SU-DHL-6 (cell line): ENCODE results near the gene CNRIP1.

Source experiments
- H2AFZ ChIP-seq: fragments of 200-600 bp; sonication (generic); 2 replicates; pipeline ENCODE4 v1.6.1; 2014; ENCODE audit warnings: low read depth, mild to moderate bottlenecking, moderate library complexity, mixed read lengths, antibody characterized with exemption, low read length; ENCODE audit not compliant: severe bottlenecking
- H3F3A ChIP-seq: fragments of 200-600 bp; shearing (Covaris generic); 2 replicates; pipeline ENCODE4 v1.6.0; 2016; ENCODE audit warnings: antibody characterized with exemption, mild to moderate bottlenecking; ENCODE audit not compliant: insufficient read depth
- H3K27ac ChIP-seq: fragments of 200-600 bp; sonication (generic); 2 replicates; pipeline ENCODE4 v1.5.1; 2016; ENCODE audit warnings: low read depth, mild to moderate bottlenecking, low read length, moderate library complexity, mixed read lengths
- H3K27me3 ChIP-seq: fragments of 200-600 bp; sonication (generic), shearing (Covaris generic); 2 replicates; pipeline ENCODE4 v1.6.0; 2014; ENCODE audit warnings: mild to moderate bottlenecking, low read length
- H3K36me3 ChIP-seq: fragments of 200-600 bp; sonication (generic); 2 replicates; pipeline ENCODE4 v1.6.1; 2014; ENCODE audit warnings: mild to moderate bottlenecking, low read length, mixed read lengths
- H3K4me2 ChIP-seq: fragments of 300-600, 200-600 bp; shearing (Covaris generic), sonication (generic); 2 replicates; pipeline ENCODE4 v1.6.0; 2014; ENCODE audit warnings: low read length, low read depth, mild to moderate bottlenecking; ENCODE audit not compliant: poor library complexity, severe bottlenecking
- H3K4me3 ChIP-seq: fragments of 200-600 bp; sonication (generic); 2 replicates; pipeline ENCODE4 v1.5.1; 2014; ENCODE audit warnings: antibody characterized with exemption, low read length, mild to moderate bottlenecking, mixed read lengths; ENCODE audit not compliant: insufficient read depth, poor library complexity, severe bottlenecking
- H3K79me2 ChIP-seq: fragments of 200-600 bp; sonication (generic); 2 replicates; pipeline ENCODE4 v1.6.1; 2014; ENCODE audit warnings: mild to moderate bottlenecking, low read length, moderate library complexity; ENCODE audit not compliant: insufficient read depth
- H3K9ac ChIP-seq: fragments of 200-600 bp; sonication (generic); 2 replicates; pipeline ENCODE4 v1.7.0; 2014; ENCODE audit warnings: mild to moderate bottlenecking, low read length
- H3K9me2 ChIP-seq: fragments of 200-600 bp; sonication (generic); replicated peaks from 2 replicates; pipeline ENCODE4 v1.6.1; 2014; ENCODE audit warnings: low read length; ENCODE audit not compliant: insufficient read depth
- H3K9me3 ChIP-seq: fragments of 200-600 bp; sonication (generic); 2 replicates; pipeline ENCODE4 v1.6.1; 2014; ENCODE audit warnings: low read length, mixed read lengths; ENCODE audit not compliant: insufficient read depth
- H4K20me1 ChIP-seq: fragments of 200-600 bp; sonication (generic); 2 replicates; pipeline ENCODE4 v1.6.1; 2014; ENCODE audit warnings: low read depth, mild to moderate bottlenecking, antibody characterized with exemption, low read length, moderate library complexity, mixed read lengths
- EZH2phosphoT487 ChIP-seq: fragments of 200-600 bp; sonication (generic), shearing (Covaris generic); conservative IDR thresholded peaks from 2 replicates; pipeline ENCODE4 v1.6.1; 2018; ENCODE audit warnings: mild to moderate bottlenecking, antibody characterized with exemption, low read length, moderate library complexity, mixed read lengths
- TF ChIP-seq, protein P1 (sequence below): fragments of 200-600 bp; sonication (generic); IDR thresholded peaks from one replicate; pipeline ENCODE4 v1.5.1; 2017; ENCODE audit warnings: antibody characterized with exemption, mild to moderate bottlenecking, low read length, moderate library complexity; ENCODE audit not compliant: insufficient read depth, poor library complexity, severe bottlenecking

Gene CNRIP1

DNA sequence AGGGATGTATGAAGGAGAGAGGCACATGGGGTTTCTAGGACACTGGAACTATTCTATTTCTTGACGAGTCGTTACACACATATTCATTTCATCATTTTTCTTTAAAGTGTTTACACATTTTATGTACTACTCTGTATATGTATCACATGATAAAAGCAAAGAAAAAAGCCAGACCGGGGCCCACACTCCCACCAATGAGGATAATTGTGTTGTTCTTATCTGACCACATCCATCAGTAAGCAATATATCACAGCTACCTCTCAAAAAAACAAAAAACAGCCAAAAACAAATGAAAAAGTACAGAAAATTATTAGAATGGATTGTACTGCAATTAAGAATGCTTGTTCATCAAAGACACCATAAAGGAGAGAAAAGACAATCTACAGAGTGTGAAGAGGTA lies 14.2 kb upstream of the CNRIP1 start:
- Histone ChIP-seq H3K9me2 (no peaks in the 10 kb centered on the region), H3K9ac (no peak overlapping the region)
- TF ChIP-seq, protein P1, sequence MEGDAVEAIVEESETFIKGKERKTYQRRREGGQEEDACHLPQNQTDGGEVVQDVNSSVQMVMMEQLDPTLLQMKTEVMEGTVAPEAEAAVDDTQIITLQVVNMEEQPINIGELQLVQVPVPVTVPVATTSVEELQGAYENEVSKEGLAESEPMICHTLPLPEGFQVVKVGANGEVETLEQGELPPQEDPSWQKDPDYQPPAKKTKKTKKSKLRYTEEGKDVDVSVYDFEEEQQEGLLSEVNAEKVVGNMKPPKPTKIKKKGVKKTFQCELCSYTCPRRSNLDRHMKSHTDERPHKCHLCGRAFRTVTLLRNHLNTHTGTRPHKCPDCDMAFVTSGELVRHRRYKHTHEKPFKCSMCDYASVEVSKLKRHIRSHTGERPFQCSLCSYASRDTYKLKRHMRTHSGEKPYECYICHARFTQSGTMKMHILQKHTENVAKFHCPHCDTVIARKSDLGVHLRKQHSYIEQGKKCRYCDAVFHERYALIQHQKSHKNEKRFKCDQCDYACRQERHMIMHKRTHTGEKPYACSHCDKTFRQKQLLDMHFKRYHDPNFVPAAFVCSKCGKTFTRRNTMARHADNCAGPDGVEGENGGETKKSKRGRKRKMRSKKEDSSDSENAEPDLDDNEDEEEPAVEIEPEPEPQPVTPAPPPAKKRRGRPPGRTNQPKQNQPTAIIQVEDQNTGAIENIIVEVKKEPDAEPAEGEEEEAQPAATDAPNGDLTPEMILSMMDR = no peak

DNA sequence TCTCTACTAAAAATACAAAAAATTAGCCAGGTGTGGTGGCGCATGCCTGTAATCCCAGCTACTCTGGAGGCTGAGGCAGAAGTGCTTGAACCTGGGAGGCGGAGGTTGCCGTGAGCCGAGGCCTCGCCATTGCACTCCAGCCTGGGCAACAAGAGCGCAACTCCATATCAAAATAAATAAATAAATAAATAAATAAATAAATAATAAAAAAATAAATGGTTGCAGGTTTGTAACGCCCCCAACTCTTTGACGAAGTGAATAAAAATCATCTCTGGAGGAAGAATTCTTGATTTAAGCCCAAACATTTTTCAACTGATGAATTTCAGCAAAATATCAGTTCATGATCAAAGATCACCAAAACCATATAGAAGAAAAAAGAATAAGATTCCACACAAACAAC lies 13.3 kb upstream of the CNRIP1 start:
- Histone ChIP-seq H3K9me2 (no peaks in the 10 kb centered on the region), H3F3A (no peaks in the 10 kb centered on the region), H3K27ac (no peak overlapping the region), H3K9me3 (no peaks in the 10 kb centered on the region), H3K36me3 (no peaks in the 10 kb centered on the region), H2AFZ (no peak overlapping the region), H3K4me2 (no peak overlapping the region), H3K4me3 (no peak overlapping the region), H3K27me3 (no peaks in the 10 kb centered on the region), H4K20me1 (no peaks in the 10 kb centered on the region), H3K79me2 (no peaks in the 10 kb centered on the region), H3K9ac (no peak overlapping the region)
- TF ChIP-seq, protein P1 = no peak
- no peak for TF ChIP-seq EZH2phosphoT487

More for the DNA sequence above, 14.2 kb upstream of the CNRIP1 start:
- no peaks in the 10 kb centered on the region for H3K36me3 ChIP-seq
- no peak overlapping the region for H3K4me2 ChIP-seq
- H4K20me1 ChIP-seq = no peaks in the 10 kb centered on the region
- H3K4me3 ChIP-seq = no peak overlapping the region
- no peaks in the 10 kb centered on the region for H3K9me3 ChIP-seq
- H3K27ac ChIP-seq = no peak overlapping the region
- no peaks in the 10 kb centered on the region for H3K27me3 ChIP-seq
- no peaks in the 10 kb centered on the region for H3F3A ChIP-seq
- no peaks in the 10 kb centered on the region for H3K79me2 ChIP-seq
- no peak overlapping the region for H2AFZ ChIP-seq

DNA sequence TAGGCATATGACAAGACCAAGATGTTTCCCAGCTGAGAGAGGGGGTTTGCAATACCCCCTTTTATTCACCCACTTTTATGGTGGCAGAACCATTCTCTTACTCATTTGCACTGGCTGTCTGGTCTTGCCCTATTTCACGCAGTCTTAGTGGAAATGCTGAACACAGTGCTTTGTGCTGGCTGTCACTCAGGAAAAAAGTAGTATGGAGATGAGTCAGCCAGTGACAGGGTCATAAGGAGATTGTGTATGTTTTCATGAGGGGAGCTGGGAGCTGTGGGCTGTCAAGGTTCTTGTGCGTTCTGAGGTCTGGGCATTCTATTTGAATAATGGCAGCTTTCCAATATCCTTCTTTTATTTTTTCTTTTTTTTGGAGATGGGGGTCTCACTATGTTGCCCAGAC lies 10.9 kb upstream of the CNRIP1 start:
- Histone ChIP-seq H3K4me2 (no peak overlapping the region), H2AFZ (no peak overlapping the region)

More for the DNA sequence above, 10.9 kb upstream of the CNRIP1 start:
- Histone ChIP-seq H4K20me1 (no peaks in the 10 kb centered on the region), H3K9me3 (no peaks in the 10 kb centered on the region), H3K9me2 (no peaks in the 10 kb centered on the region), H3K4me3 (no peak overlapping the region), H3K79me2 (no peaks in the 10 kb centered on the region), H3K27me3 (no peaks in the 10 kb centered on the region), H3K27ac (no peak overlapping the region), H3K36me3 (no peaks in the 10 kb centered on the region), H3K9ac (no peak overlapping the region), H3F3A (no peaks in the 10 kb centered on the region)
- TF ChIP-seq, protein P1 = no peak
- no peak for TF ChIP-seq EZH2phosphoT487
